Measurements from ENCODE around the gene ACBD6.

DNA sequence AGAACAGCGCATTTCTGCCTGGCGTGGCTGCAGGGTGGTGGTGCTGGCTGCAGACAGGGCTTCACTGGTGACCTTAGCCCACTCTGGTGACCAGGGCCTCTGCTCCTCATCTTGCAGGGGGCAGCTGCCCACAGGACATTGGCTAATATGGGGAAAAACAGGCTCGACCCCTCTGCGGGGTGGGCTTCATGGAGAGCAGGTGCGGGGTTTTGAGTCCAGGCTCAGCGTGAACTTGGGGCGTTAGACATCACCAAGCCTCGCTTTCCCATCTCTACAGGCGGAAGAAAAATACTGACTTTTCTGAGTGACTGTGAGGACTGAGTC lies 247.9 kb downstream of the ACBD6 start:
- TF ChIP-seq, protein P1, sequence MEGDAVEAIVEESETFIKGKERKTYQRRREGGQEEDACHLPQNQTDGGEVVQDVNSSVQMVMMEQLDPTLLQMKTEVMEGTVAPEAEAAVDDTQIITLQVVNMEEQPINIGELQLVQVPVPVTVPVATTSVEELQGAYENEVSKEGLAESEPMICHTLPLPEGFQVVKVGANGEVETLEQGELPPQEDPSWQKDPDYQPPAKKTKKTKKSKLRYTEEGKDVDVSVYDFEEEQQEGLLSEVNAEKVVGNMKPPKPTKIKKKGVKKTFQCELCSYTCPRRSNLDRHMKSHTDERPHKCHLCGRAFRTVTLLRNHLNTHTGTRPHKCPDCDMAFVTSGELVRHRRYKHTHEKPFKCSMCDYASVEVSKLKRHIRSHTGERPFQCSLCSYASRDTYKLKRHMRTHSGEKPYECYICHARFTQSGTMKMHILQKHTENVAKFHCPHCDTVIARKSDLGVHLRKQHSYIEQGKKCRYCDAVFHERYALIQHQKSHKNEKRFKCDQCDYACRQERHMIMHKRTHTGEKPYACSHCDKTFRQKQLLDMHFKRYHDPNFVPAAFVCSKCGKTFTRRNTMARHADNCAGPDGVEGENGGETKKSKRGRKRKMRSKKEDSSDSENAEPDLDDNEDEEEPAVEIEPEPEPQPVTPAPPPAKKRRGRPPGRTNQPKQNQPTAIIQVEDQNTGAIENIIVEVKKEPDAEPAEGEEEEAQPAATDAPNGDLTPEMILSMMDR (IDR thresholded peaks at IDR 0.05; ENCODE audit: insufficient read depth, low read length), result no peak
- no peak for TF ChIP-seq POLR2AphosphoS5 (IDR thresholded peaks at IDR 0.05; ENCODE audit: low read depth)
- TF ChIP-seq GABPA (IDR thresholded peaks at IDR 0.05; ENCODE audit: low read depth), result no peak
- TF ChIP-seq, protein P2, sequence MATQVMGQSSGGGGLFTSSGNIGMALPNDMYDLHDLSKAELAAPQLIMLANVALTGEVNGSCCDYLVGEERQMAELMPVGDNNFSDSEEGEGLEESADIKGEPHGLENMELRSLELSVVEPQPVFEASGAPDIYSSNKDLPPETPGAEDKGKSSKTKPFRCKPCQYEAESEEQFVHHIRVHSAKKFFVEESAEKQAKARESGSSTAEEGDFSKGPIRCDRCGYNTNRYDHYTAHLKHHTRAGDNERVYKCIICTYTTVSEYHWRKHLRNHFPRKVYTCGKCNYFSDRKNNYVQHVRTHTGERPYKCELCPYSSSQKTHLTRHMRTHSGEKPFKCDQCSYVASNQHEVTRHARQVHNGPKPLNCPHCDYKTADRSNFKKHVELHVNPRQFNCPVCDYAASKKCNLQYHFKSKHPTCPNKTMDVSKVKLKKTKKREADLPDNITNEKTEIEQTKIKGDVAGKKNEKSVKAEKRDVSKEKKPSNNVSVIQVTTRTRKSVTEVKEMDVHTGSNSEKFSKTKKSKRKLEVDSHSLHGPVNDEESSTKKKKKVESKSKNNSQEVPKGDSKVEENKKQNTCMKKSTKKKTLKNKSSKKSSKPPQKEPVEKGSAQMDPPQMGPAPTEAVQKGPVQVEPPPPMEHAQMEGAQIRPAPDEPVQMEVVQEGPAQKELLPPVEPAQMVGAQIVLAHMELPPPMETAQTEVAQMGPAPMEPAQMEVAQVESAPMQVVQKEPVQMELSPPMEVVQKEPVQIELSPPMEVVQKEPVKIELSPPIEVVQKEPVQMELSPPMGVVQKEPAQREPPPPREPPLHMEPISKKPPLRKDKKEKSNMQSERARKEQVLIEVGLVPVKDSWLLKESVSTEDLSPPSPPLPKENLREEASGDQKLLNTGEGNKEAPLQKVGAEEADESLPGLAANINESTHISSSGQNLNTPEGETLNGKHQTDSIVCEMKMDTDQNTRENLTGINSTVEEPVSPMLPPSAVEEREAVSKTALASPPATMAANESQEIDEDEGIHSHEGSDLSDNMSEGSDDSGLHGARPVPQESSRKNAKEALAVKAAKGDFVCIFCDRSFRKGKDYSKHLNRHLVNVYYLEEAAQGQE (IDR thresholded peaks at IDR 0.05; ENCODE audit: insufficient replicate concordance, low read depth), result no peak
